Gastroesophageal sphincter (tissue), 4 donors: ENCODE results near the gene XPNPEP2. TPM values are rescaled to one million over a fixed set of nuclear protein-coding genes. Genes with fewer than 3 reads are reported as not detected.

ENCODE experiments used
- ATAC-seq: fragments of 150-250 bp; one replicate; pipeline ENCODE4 v1.9.1; 2016; ENCODE audit warnings: mild to moderate bottlenecking, moderate library complexity
- H3K27ac ChIP-seq, 4 donors: fragments of 200-600 bp; sonication (generic) in 3 of 4; 1 replicate in 3 of 4; 2 replicates in 1 of 4; pipeline ENCODE4 v1.5.1; 2016 to 2019
- H3K27me3 ChIP-seq: fragments of 200-600 bp; sonication (generic); one replicate; pipeline ENCODE4 v1.5.1; 2019
- H3K36me3 ChIP-seq, 2 donors: fragments of 200-600 bp; sonication (generic); one replicate each; pipeline ENCODE4 v1.5.1; 2019; ENCODE audit warnings: control low read depth in 1 of 2
- H3K4me1 ChIP-seq, 3 donors: fragments of 200-600 bp; sonication (generic); 1 replicate in 2 of 3; 2 replicates in 1 of 3; pipeline ENCODE4 v1.5.1; 2016 to 2019; ENCODE audit warnings: control low read depth in 2 of 3
- H3K4me3 ChIP-seq, 2 donors: fragments of 200-600 bp; sonication (generic); one replicate each; pipeline ENCODE4 v1.5.1; 2019; ENCODE audit warnings: mild to moderate bottlenecking in 1 of 2, moderate library complexity in 1 of 2
- H3K9me3 ChIP-seq, 3 donors: fragments of 200-600 bp; sonication (generic); one replicate each; pipeline ENCODE4 v1.5.1; 2017 to 2019; ENCODE audit warnings: control low read depth in 2 of 3
- CTCF ChIP-seq, 4 experiments: fragments of 200-600 bp in 2 of 4; fragments of 450-650 bp in 2 of 4; sonication (generic) in 1 of 4; IDR thresholded peaks; one replicate each; pipeline ENCODE4 v1.5.1; 2017 to 2019; ENCODE audit warnings: antibody characterized with exemption in 4 of 4, mild to moderate bottlenecking in 2 of 4, moderate library complexity in 2 of 4
- EP300 ChIP-seq: sonication (generic); formaldehyde crosslinking; IDR thresholded peaks from one replicate; pipeline ENCODE4 v1.6.1; 2017; ENCODE audit warnings: antibody characterized with exemption, mild to moderate bottlenecking
- POLR2A ChIP-seq, 2 donors: fragments of 450-650 bp; IDR thresholded peaks; one replicate each; pipeline ENCODE4 v1.6.1; 2017; ENCODE audit warnings: antibody characterized with exemption in 2 of 2, mild to moderate bottlenecking in 2 of 2, moderate library complexity in 1 of 2
- POLR2AphosphoS5 ChIP-seq: sonication (generic); formaldehyde crosslinking; IDR thresholded peaks from one replicate; pipeline ENCODE4 v1.6.1; 2017; ENCODE audit warnings: antibody characterized with exemption
- WGBS, 2 donors: methylation state at CpG; one replicate each; pipeline ENCODE4 v1.1.5; 2018; ENCODE audit warnings: low coverage in 1 of 2; 5-methylcytosine and 5-hydroxymethylcytosine counted together
- total RNA-seq, 4 donors: library from RNA; depleted of rRNA; stranded (reverse); fragments of >200 nt; gene quantifications; one replicate each; pipeline ENCODE4 v1.1.0, GENCODE V29; 2016

Gene XPNPEP2
- total RNA-seq, 4 donors from 2014 or later: 0.93 to 11.2 (median 6.5) TPM

GRCh38 chrX:129761596-129761995, 22.8 kb downstream of the XPNPEP2 start:
- Histone ChIP-seq H3K27me3 (no peaks in the 10 kb centered on the region), H3K4me1 (no peaks in the 10 kb centered on the region), H3K4me3 (no peak overlapping the region), H3K36me3 (no peaks in the 10 kb centered on the region), H3K9me3 (no peaks in the 10 kb centered on the region), H3K27ac (no peak overlapping the region)
- TF ChIP-seq CTCF (IDR thresholded peaks at IDR 0.05) (no peak), POLR2A (IDR thresholded peaks at IDR 0.05) (no peak), EP300 (no peak), POLR2AphosphoS5 (no peak)
- WGBS, 2 donors: 57% methylated on average over 2 of the region's 4 CpGs; no CpG with 5 or more reads in 1 of the 2 donors
- no peak for ATAC-seq

GRCh38 chrX:129762448-129762847, 23.7 kb downstream of the XPNPEP2 start:
- TF ChIP-seq EP300 (no peak), CTCF (IDR thresholded peaks at IDR 0.05) (no peak), POLR2AphosphoS5 (no peak), POLR2A (IDR thresholded peaks at IDR 0.05) (no peak)
- no peak for ATAC-seq
- Histone ChIP-seq H3K9me3 (no peaks in the 10 kb centered on the region), H3K27ac (no peak overlapping the region), H3K4me1 (no peaks in the 10 kb centered on the region), H3K4me3 (no peak overlapping the region), H3K36me3 (no peaks in the 10 kb centered on the region), H3K27me3 (no peaks in the 10 kb centered on the region)
- WGBS, 2 donors: 100% methylated on average over 3 of the region's 3 CpGs; no CpG with 5 or more reads in 1 of the 2 donors

- Histone ChIP-seq H3K4me3 (no peak overlapping the region), H3K27me3 (no peaks in the 10 kb centered on the region), H3K4me1 (no peaks in the 10 kb centered on the region), H3K27ac (no peak overlapping the region), H3K9me3 (no peaks in the 10 kb centered on the region), H3K36me3 (no peaks in the 10 kb centered on the region)
- TF ChIP-seq POLR2A (IDR thresholded peaks at IDR 0.05) (no peak), POLR2AphosphoS5 (no peak), CTCF (IDR thresholded peaks at IDR 0.05) (no peak), EP300 (no peak)
- ATAC-seq: no peak
Measured at GRCh38 chrX:129763666-129764065, 24.9 kb downstream of the XPNPEP2 start.

GRCh38 chrX:129768186-129768585, 29.4 kb downstream of the XPNPEP2 start:
- ATAC-seq: no peak
- WGBS, 2 donors: no CpG with 5 or more reads among the region's 8 CpGs
- H3K27ac ChIP-seq: no peak overlapping the region
- H3K27me3 ChIP-seq: no peaks in the 10 kb centered on the region
- TF ChIP-seq POLR2AphosphoS5 (no peak), POLR2A (IDR thresholded peaks at IDR 0.05) (no peak), CTCF (IDR thresholded peaks at IDR 0.05) (no peak), EP300 (no peak)
- no peaks in the 10 kb centered on the region for H3K4me1 ChIP-seq
- no peak overlapping the region for H3K4me3 ChIP-seq
- no peaks in the 10 kb centered on the region for H3K9me3 ChIP-seq
- H3K36me3 ChIP-seq: no peaks in the 10 kb centered on the region

DNA sequence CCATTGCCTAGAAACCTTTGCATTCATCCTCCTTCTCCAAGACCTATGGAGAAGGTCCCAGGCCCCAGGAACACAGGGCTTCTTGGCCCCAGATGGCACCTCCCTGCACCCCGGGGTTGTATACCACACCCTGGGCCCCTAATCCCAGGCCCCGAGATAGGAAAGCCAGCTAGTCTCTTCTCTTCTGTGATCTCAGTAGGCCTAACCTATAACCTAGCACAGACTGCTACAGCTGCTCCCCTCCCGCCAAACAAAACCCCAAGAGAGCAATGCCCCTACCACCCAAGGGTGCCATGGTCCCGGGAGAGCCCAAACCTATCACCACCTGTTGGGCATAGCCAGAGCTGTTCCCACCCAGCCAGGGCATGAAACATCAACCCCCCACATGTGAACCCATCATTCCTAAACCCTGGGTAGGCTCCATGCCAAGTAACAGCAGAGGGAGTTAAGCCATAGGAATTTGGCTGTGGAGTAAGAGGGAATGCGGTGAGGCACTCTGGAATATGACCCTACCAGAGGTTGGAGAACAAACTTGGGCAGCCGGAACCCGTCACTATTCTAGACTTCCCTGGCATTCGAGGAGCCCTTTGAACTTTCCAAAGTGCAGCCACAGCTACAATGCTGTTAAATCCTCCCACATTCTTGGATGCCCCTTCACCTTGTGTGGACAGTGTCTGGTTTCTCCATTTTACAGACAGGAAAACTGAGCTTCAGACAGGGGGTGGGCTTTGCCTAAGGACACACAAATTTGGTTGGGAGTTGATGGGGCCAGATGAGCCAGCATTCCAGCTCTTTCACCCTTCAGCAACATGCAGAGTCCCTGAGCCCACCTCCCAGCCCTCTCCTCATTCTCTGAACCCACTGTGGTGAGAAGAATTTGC, 30.0 kb downstream of the XPNPEP2 start:
- WGBS, 2 donors: 81% methylated on average over 5 of the region's 8 CpGs; no CpG with 5 or more reads in 1 of the 2 donors
- ATAC-seq: no peak
- H3K4me3 ChIP-seq: no peak overlapping the region
- H3K27me3 ChIP-seq: no peaks in the 10 kb centered on the region
- H3K4me1 ChIP-seq: no peaks in the 10 kb centered on the region
- no peaks in the 10 kb centered on the region for H3K36me3 ChIP-seq
- TF ChIP-seq CTCF (IDR thresholded peaks at IDR 0.05) (no peak), POLR2A (IDR thresholded peaks at IDR 0.05) (no peak), EP300 (no peak), POLR2AphosphoS5 (no peak)
- no peak overlapping the region for H3K27ac ChIP-seq
- no peaks in the 10 kb centered on the region for H3K9me3 ChIP-seq
